Natural killer cell treated with Interleukin-12 subunit alpha and Interleukin-12 subunit beta and Interleukin-15 and Interleukin-18, amount 100 ng/mL, for 72 hours (primary cell): ENCODE data around the gene PPP2R2B. TPM values are rescaled to one million over a fixed set of nuclear protein-coding genes. Genes with fewer than 3 reads are reported as not detected.
"Not testable (repeated sequence)": the region's sequence is repeated elsewhere in the genome, so short reads cannot be mapped to it uniquely, and the experiment has no call there.

Experiments
- ATAC-seq, 2 donors: fragments of 150-1000 bp; cut with Tn5 transposase in 1 of 2; sonication (Bioruptor Pico), chemical (Tn5 transposase) in 1 of 2; 2 replicates each; pipeline ENCODE4 v1.10.0; 2021
- DNase-seq: peaks from one replicate; pipeline ENCODE4 v3.0.0; 2022; ENCODE audit warnings: low spot score
- H3K27ac Mint-ChIP-seq, 2 donors: 1 replicate in 1 of 2; 2 replicates in 1 of 2; pipeline ENCODE4 v1.8.0; 2022; ENCODE audit warnings: mixed read lengths in 2 of 2, mild to moderate bottlenecking in 1 of 2, moderate library complexity in 1 of 2
- H3K27me3 Mint-ChIP-seq, 2 donors: 1 replicate in 1 of 2; 2 replicates in 1 of 2; pipeline ENCODE4 v1.8.0; 2022; ENCODE audit warnings: mixed read lengths in 2 of 2
- H3K36me3 Mint-ChIP-seq: one replicate; pipeline ENCODE4 v1.8.0; 2022; ENCODE audit warnings: mixed read lengths
- H3K4me1 Mint-ChIP-seq, 2 donors: 1 replicate in 1 of 2; 2 replicates in 1 of 2; pipeline ENCODE4 v1.8.0; 2022; ENCODE audit warnings: low read depth in 2 of 2, mixed read lengths in 2 of 2, mild to moderate bottlenecking in 1 of 2
- H3K4me3 Mint-ChIP-seq: one replicate; pipeline ENCODE4 v1.8.0; 2022; ENCODE audit warnings: mixed read lengths
- H3K9me3 Mint-ChIP-seq: 2 replicates; pipeline ENCODE4 v1.8.0; 2022; ENCODE audit warnings: mixed read lengths
- total RNA-seq, 2 donors: library from RNA; stranded (reverse); gene quantifications; one replicate each; pipeline ENCODE4 v1.2.3, GENCODE V29; 2022

PPP2R2B gene
- total RNA-seq, 2 donors from 2014 or later: 12.6 to 20.0 TPM

- H3K4me3 Mint-ChIP-seq, H3K9me3 Mint-ChIP-seq, H3K27ac Mint-ChIP-seq, H3K4me1 Mint-ChIP-seq, H3K36me3 Mint-ChIP-seq, DNase-seq, H3K27me3 Mint-ChIP-seq, ATAC-seq: not testable (repeated sequence)
Observed at GRCh38 chr5:146609731-146610130, 268.8 kb downstream of the PPP2R2B start.

GRCh38 chr5:146607659-146608332, 270.8 kb downstream of the PPP2R2B start:
- no peak for ATAC-seq
- no peaks in the 10 kb centered on the region for H3K27me3 Mint-ChIP-seq

GRCh38 chr5:146606893-146607292, 271.7 kb downstream of the PPP2R2B start:
- Mint-ChIP-seq H3K27me3 (no peaks in the 10 kb centered on the region), H3K4me1 (peaks cover 5 to 9% of the 10 kb centered on the region in 2 donors), H3K27ac (no peak overlapping the region), H3K9me3 (no peaks in the 10 kb centered on the region), H3K4me3 (no peak overlapping the region), H3K36me3 (no peaks in the 10 kb centered on the region)
- DNase-seq (no peak), ATAC-seq (no peak)

More at GRCh38 chr5:146607659-146608332, 270.8 kb downstream of the PPP2R2B start:
- DNase-seq: no peak
- Mint-ChIP-seq H3K27ac (no peak overlapping the region), H3K4me1 (peaks cover 5 to 9% of the 10 kb centered on the region in 2 donors), H3K36me3 (no peaks in the 10 kb centered on the region), H3K9me3 (no peaks in the 10 kb centered on the region), H3K4me3 (no peak overlapping the region)

GRCh38 chr5:146600376-146600775, 278.2 kb downstream of the PPP2R2B start:
- no peak for ATAC-seq
- H3K36me3 Mint-ChIP-seq: no peaks in the 10 kb centered on the region
- H3K4me1 Mint-ChIP-seq: peaks cover 5 to 9% of the 10 kb centered on the region in 2 donors

GRCh38 chr5:146599261-146599660, 279.3 kb downstream of the PPP2R2B start:
- no peak for ATAC-seq
- no peaks in the 10 kb centered on the region for H3K9me3 Mint-ChIP-seq
- no peak for DNase-seq
- no peaks in the 10 kb centered on the region for H3K36me3 Mint-ChIP-seq
- H3K27ac Mint-ChIP-seq: no peak overlapping the region
- no peaks in the 10 kb centered on the region for H3K27me3 Mint-ChIP-seq
- peaks cover 3 to 4% of the 10 kb centered on the region in 2 donors for H3K4me1 Mint-ChIP-seq
- no peak overlapping the region for H3K4me3 Mint-ChIP-seq

More at GRCh38 chr5:146600376-146600775, 278.2 kb downstream of the PPP2R2B start:
- Mint-ChIP-seq H3K27me3 (no peaks in the 10 kb centered on the region), H3K4me3 (no peak overlapping the region), H3K27ac (no peak overlapping the region), H3K9me3 (no peaks in the 10 kb centered on the region)
- no peak for DNase-seq

GRCh38 chr5:146595088-146595487, 283.5 kb downstream of the PPP2R2B start:
- H3K9me3 Mint-ChIP-seq: no peaks in the 10 kb centered on the region
- H3K27ac Mint-ChIP-seq: no peak overlapping the region
- no peaks in the 10 kb centered on the region for H3K27me3 Mint-ChIP-seq
- no peak overlapping the region for H3K4me3 Mint-ChIP-seq
- peaks cover 7% of the 10 kb centered on the region for H3K36me3 Mint-ChIP-seq
- ATAC-seq: no peak
- no peak for DNase-seq
- H3K4me1 Mint-ChIP-seq: no peaks in the 10 kb centered on the region

- Mint-ChIP-seq H3K4me1 (no peaks in the 10 kb centered on the region), H3K36me3 (peaks cover 7% of the 10 kb centered on the region), H3K4me3 (no peak overlapping the region), H3K27ac (no peak overlapping the region), H3K27me3 (no peaks in the 10 kb centered on the region), H3K9me3 (no peaks in the 10 kb centered on the region)
- DNase-seq (no peak), ATAC-seq (no peak)
Observed at GRCh38 chr5:146592352-146592751, 286.2 kb downstream of the PPP2R2B start.

GRCh38 chr5:146589028-146589345, 289.6 kb downstream of the PPP2R2B start:
- Mint-ChIP-seq H3K4me1 (no peaks in the 10 kb centered on the region), H3K9me3 (no peaks in the 10 kb centered on the region), H3K27me3 (no peaks in the 10 kb centered on the region), H3K4me3 (no peak overlapping the region), H3K36me3 (peaks cover 6% of the 10 kb centered on the region), H3K27ac (no peak overlapping the region)
- no peak for ATAC-seq
- no peak for DNase-seq

GRCh38 chr5:146588331-146589027, 290.1 kb downstream of the PPP2R2B start:
- Mint-ChIP-seq H3K9me3 (no peaks in the 10 kb centered on the region), H3K27ac (no peak overlapping the region), H3K4me1 (no peaks in the 10 kb centered on the region), H3K4me3 (no peak overlapping the region), H3K36me3 (peaks cover 1% of the 10 kb centered on the region), H3K27me3 (no peaks in the 10 kb centered on the region)
- ATAC-seq (no peak), DNase-seq (no peak)

GRCh38 chr5:146586752-146587151, 291.8 kb downstream of the PPP2R2B start:
- Mint-ChIP-seq H3K4me3 (no peak overlapping the region), H3K27me3 (no peaks in the 10 kb centered on the region), H3K36me3 (no peaks in the 10 kb centered on the region), H3K9me3 (no peaks in the 10 kb centered on the region), H3K4me1 (no peaks in the 10 kb centered on the region), H3K27ac (no peak overlapping the region)
- no peak for ATAC-seq
- DNase-seq: no peak

GRCh38 chr5:146584750-146585149, 293.8 kb downstream of the PPP2R2B start:
- DNase-seq: no peak
- Mint-ChIP-seq H3K27me3 (no peaks in the 10 kb centered on the region), H3K9me3 (no peaks in the 10 kb centered on the region), H3K4me3 (no peak overlapping the region), H3K36me3 (no peaks in the 10 kb centered on the region), H3K27ac (no peak overlapping the region), H3K4me1 (no peaks in the 10 kb centered on the region)
- ATAC-seq: no peak

- DNase-seq: no peak
- ATAC-seq: no peak
- Mint-ChIP-seq H3K9me3 (no peaks in the 10 kb centered on the region), H3K27me3 (peaks cover 4 to 16% of the 10 kb centered on the region in 2 donors), H3K4me1 (no peaks in the 10 kb centered on the region), H3K27ac (no peak overlapping the region), H3K4me3 (no peak overlapping the region), H3K36me3 (no peaks in the 10 kb centered on the region)
Observed at GRCh38 chr5:146582051-146582596, 296.4 kb downstream of the PPP2R2B start.

GRCh38 chr5:146580237-146580636, 298.3 kb downstream of the PPP2R2B start:
- DNase-seq (no peak), ATAC-seq (no peak)
- Mint-ChIP-seq H3K4me3 (no peak overlapping the region), H3K4me1 (no peaks in the 10 kb centered on the region), H3K27ac (no peak overlapping the region), H3K36me3 (peaks cover 10% of the 10 kb centered on the region), H3K27me3 (peaks cover 8 to 16% of the 10 kb centered on the region in 2 donors), H3K9me3 (peaks cover 7% of the 10 kb centered on the region)

- no peak overlapping the region for H3K27ac Mint-ChIP-seq
- peaks cover 7% of the 10 kb centered on the region for H3K9me3 Mint-ChIP-seq
- peaks cover 10% of the 10 kb centered on the region for H3K36me3 Mint-ChIP-seq
- H3K4me1 Mint-ChIP-seq: no peaks in the 10 kb centered on the region
- H3K27me3 Mint-ChIP-seq: peaks cover 16% of the 10 kb centered on the region in 2 donors
- DNase-seq: no peak
- ATAC-seq: no peak
- no peak overlapping the region for H3K4me3 Mint-ChIP-seq
Observed at GRCh38 chr5:146574713-146575112, 303.8 kb downstream of the PPP2R2B start.
